Thyroid gland (tissue), 4 donors: ENCODE results near the gene ZBTB33. TPM values are rescaled to one million over a fixed set of nuclear protein-coding genes. Genes with fewer than 3 reads are reported as not detected.

Experiments
- DNase-seq, 2 donors: peaks; one replicate each; pipeline ENCODE4 v3.0.0-alpha.2; 2019
- H3K27ac ChIP-seq, 3 donors: fragments of 200-600 bp; sonication (generic); 1 replicate in 2 of 3; 2 replicates in 1 of 3; pipeline ENCODE4 v1.5.1; 2016 to 2019; ENCODE audit warnings: mild to moderate bottlenecking in 1 of 3, moderate library complexity in 1 of 3
- H3K27me3 ChIP-seq: fragments of 200-600 bp; sonication (generic); one replicate; pipeline ENCODE4 v1.5.1; 2019
- H3K36me3 ChIP-seq, 2 donors: fragments of 200-600 bp; sonication (generic); one replicate each; pipeline ENCODE4 v1.5.1; 2016 to 2019
- H3K4me1 ChIP-seq, 2 donors: fragments of 200-600 bp; sonication (generic); one replicate each; pipeline ENCODE4 v1.5.1; 2017 to 2019
- H3K4me3 ChIP-seq, 3 donors: fragments of 200-600 bp; sonication (generic); replicated peaks in 1 of 3; 1 replicate in 2 of 3; 2 replicates in 1 of 3; pipeline ENCODE4 v1.5.1; 2016; ENCODE audit warnings: mild to moderate bottlenecking in 1 of 3
- H3K9me3 ChIP-seq: fragments of 200-600 bp; sonication (generic); one replicate; pipeline ENCODE4 v1.5.1; 2017
- POLR2A ChIP-seq, 2 donors: fragments of 450-650 bp; IDR thresholded peaks; one replicate each; pipeline ENCODE4 v1.6.1; 2017; ENCODE audit warnings: antibody characterized with exemption in 2 of 2, mild to moderate bottlenecking in 2 of 2, moderate library complexity in 1 of 2
- WGBS, 2 donors: methylation state at CpG; one replicate each; pipeline ENCODE4 v1.1.5; 2017; 5-methylcytosine and 5-hydroxymethylcytosine counted together
- intact Hi-C: fragments of 100-400 bp; cut with DNase I; formaldehyde crosslinking; loops from one replicate; pipeline ENCODE4 v1.15.1; 2023
- total RNA-seq, 4 donors: library from RNA; depleted of rRNA; stranded (reverse); fragments of >200 nt; gene quantifications; one replicate each; pipeline ENCODE4 v1.2.3, GENCODE V29; 2016
- TF ChIP-seq, protein P1 (sequence below), 6 experiments: fragments of 200-600 bp in 3 of 6; fragments of 450-650 bp in 3 of 6; sonication (generic) in 3 of 6; IDR thresholded peaks; one replicate each; pipeline ENCODE4 v1.5.1; 2016 to 2019; ENCODE audit warnings: antibody characterized with exemption in 6 of 6, mild to moderate bottlenecking in 2 of 6, inconsistent platforms in 1 of 6, moderate library complexity in 1 of 6

Gene ZBTB33
- total RNA-seq, 4 donors from 2014 or later: 18.4 to 23.5 (median 20.8) TPM

- intact Hi-C loops: no loop called here
- DNase-seq: no peak
- Histone ChIP-seq H3K4me1 (no peaks in the 10 kb centered on the region), H3K9me3 (no peaks in the 10 kb centered on the region), H3K36me3 (no peaks in the 10 kb centered on the region), H3K4me3 (no peak overlapping the region), H3K27ac (no peak overlapping the region), H3K27me3 (no peaks in the 10 kb centered on the region)
- TF ChIP-seq POLR2A (IDR thresholded peaks at IDR 0.05): no peak
- TF ChIP-seq, protein P1, sequence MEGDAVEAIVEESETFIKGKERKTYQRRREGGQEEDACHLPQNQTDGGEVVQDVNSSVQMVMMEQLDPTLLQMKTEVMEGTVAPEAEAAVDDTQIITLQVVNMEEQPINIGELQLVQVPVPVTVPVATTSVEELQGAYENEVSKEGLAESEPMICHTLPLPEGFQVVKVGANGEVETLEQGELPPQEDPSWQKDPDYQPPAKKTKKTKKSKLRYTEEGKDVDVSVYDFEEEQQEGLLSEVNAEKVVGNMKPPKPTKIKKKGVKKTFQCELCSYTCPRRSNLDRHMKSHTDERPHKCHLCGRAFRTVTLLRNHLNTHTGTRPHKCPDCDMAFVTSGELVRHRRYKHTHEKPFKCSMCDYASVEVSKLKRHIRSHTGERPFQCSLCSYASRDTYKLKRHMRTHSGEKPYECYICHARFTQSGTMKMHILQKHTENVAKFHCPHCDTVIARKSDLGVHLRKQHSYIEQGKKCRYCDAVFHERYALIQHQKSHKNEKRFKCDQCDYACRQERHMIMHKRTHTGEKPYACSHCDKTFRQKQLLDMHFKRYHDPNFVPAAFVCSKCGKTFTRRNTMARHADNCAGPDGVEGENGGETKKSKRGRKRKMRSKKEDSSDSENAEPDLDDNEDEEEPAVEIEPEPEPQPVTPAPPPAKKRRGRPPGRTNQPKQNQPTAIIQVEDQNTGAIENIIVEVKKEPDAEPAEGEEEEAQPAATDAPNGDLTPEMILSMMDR (IDR thresholded peaks at IDR 0.05): no peak
- 99 to 100% methylated on average over 3 of the region's 3 CpGs for WGBS, 2 donors
Observed at GRCh38 chrX:120236687-120237479, 13.7 kb upstream of the ZBTB33 start.

DNA sequence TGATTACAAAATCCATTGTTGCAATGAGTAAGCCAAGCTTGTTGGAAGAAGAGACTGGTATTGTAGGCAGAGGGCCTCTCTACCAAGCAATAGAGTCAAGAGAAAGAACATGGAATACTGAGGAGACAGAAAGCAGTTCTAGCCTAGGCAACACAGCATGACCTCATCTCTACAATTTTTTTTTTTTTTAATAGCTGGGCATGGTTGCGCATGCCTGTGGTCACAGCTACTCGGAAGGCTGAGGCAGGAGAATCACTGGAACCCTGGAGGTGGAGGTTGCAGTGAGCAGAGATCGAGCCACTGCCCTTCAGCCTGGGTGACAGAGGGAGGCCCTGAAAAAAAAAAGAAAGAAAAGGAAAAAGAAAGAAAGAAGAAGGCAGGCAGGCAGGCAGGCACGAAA, 11.7 kb upstream of the ZBTB33 start:
- WGBS, 2 donors: 95 to 97% methylated on average over 4 of the region's 4 CpGs
- TF ChIP-seq, protein P1 (IDR thresholded peaks at IDR 0.05): no peak
- no peak for TF ChIP-seq POLR2A (IDR thresholded peaks at IDR 0.05)
- Histone ChIP-seq H3K27me3 (no peaks in the 10 kb centered on the region), H3K4me3 (no peak overlapping the region), H3K4me1 (peaks cover 0 to 7% of the 10 kb centered on the region in 2 donors), H3K27ac (no peak overlapping the region), H3K36me3 (no peaks in the 10 kb centered on the region), H3K9me3 (no peaks in the 10 kb centered on the region)
- DNase-seq: no peak
- intact Hi-C loops: no loop called here

DNA sequence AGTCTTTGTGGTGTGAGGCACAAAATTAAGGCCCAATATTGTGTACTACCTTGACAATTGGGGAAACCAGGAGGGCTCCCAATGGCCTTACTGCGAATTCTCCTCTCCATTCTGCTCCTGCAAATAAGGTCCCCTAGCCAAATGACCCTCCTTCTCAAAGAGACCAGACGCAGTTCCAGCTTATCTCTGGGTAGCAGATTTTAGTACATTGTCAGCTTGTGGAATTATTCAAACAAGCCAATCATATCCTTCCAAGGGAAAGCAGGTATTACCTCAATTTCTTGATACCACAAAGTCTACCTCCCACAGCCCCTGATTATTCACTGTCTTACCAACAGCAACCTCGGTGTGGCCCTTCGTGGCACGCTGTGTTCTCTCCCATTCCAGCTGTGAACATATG, 7.8 kb upstream of the ZBTB33 start:
- intact Hi-C loops: no loop called here
- H3K4me3 ChIP-seq: no peak overlapping the region
- no peaks in the 10 kb centered on the region for H3K9me3 ChIP-seq
- no peaks in the 10 kb centered on the region for H3K36me3 ChIP-seq
- TF ChIP-seq, protein P1 (IDR thresholded peaks at IDR 0.05): no peak
- TF ChIP-seq POLR2A (IDR thresholded peaks at IDR 0.05): no peak
- no peak for DNase-seq
- H3K4me1 ChIP-seq: peaks cover 0 to 7% of the 10 kb centered on the region in 2 donors
- H3K27me3 ChIP-seq: no peaks in the 10 kb centered on the region
- WGBS, 2 donors: 90 to 96% methylated on average over 5 of the region's 5 CpGs
- no peak overlapping the region for H3K27ac ChIP-seq

- intact Hi-C loops: no loop called here
- H3K36me3 ChIP-seq: no peaks in the 10 kb centered on the region
- H3K27me3 ChIP-seq: no peaks in the 10 kb centered on the region
- DNase-seq: no peak
- peak overlapping the region in 2 of 3 donors; percentile 45 to 68 for H3K4me3 ChIP-seq
- peaks cover 0 to 7% of the 10 kb centered on the region in 2 donors for H3K4me1 ChIP-seq
- WGBS, 2 donors: 0 to 1% methylated on average over 16 of the region's 16 CpGs
- peak overlapping the region; percentile 82 to 90 (median 87) for H3K27ac ChIP-seq
- no peaks in the 10 kb centered on the region for H3K9me3 ChIP-seq
- TF ChIP-seq POLR2A (IDR thresholded peaks at IDR 0.05): no peak
- TF ChIP-seq, protein P1 (IDR thresholded peaks at IDR 0.05): no peak
Observed at GRCh38 chrX:120244395-120244734, 6.2 kb upstream of the ZBTB33 start.

DNA sequence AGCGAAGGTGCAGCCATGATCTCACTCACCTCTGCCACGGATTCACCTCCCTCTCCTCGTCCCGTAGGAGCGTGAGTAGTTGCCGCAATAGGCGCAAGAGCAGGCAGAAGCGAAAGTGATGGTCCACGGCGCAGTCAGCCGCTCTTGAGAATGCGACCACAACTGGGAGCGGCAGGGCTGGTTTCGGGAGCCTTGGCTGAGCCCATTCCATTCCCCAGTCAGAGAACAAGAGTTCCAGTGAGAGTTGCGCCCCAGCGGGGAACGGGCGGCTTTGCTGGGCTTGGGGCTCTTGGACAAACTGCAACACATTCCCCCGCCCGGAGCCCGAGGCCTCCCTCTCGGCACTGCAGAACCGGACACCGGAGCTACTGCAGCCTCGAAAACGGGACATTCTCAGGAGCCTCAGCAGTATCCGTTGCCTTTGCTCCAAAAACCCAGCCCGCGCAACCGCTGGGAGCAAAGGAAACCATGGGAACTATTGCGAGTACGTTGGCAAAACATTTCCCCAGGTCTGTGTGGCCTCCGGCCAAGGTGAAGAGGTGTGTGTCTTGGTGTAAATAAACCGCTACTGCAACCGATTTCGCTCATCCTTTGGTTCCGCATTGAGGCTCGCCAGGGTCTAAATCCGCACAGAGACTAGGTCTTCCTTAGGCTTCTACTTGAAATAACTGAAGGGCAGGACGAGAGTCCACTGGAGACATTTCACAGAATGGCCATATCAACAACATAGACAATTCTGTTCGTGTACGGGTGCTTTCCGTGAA, 5.7 kb upstream of the ZBTB33 start:
- TF ChIP-seq, protein P1 (IDR thresholded peaks at IDR 0.05): no peak
- peak in 1 of 2 donors; percentile 30 for TF ChIP-seq POLR2A (IDR thresholded peaks at IDR 0.05)
- peak; percentile 80 to 82 for DNase-seq
- Histone ChIP-seq H3K9me3 (no peaks in the 10 kb centered on the region), H3K27me3 (no peaks in the 10 kb centered on the region), H3K27ac (peak overlapping the region; percentile 82 to 90 (median 87)), H3K36me3 (no peaks in the 10 kb centered on the region), H3K4me3 (peak overlapping the region in 2 of 3 donors; percentile 45 to 68), H3K4me1 (peaks cover 0 to 7% of the 10 kb centered on the region in 2 donors)
- intact Hi-C loops: no loop called here
- WGBS, 2 donors: 1 to 3% methylated on average over 15 to 18 of the region's 43 CpGs
